Measurements from ENCODE around the gene USP44.

Gene USP44

GRCh38 chr12:95548539-95549391 is 2.5 kb downstream of the USP44 start:
- in situ Hi-C loops (cut with MboI; ENCODE audit: low sequenced_read_pairs), result no loop called here

DNA sequence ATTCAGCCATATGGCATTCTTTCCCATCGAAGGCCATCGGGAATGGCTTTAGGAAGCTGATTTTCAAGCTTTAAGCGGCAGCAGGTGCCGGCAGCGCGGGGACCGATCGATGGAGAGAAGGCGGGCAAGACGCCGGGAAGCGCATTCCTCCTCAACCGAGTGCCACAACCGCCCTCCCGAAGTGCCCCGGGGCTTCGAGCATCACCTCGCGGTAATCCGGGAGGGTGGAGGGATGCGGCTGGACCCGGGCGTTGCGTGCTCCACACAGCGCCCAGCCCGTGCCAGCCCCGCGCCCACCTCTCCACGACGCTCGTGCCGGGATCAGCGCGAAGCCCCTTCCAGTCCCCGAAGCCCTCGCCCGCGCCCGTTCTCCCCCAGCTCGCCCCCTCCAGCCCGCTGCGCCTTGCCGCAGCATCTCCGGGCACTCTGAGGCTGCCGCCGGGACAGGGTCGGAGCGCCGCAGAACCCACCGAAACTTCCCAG is 3.2 kb downstream of the USP44 start:
- in situ Hi-C loops (cut with MboI; ENCODE audit: low sequenced_read_pairs), result no loop called here

GRCh38 chr12:95547522-95548055 is 3.7 kb downstream of the USP44 start:
- in situ Hi-C loops (cut with MboI; ENCODE audit: low sequenced_read_pairs), result no loop called here

GRCh38 chr12:95546491-95546813 is 4.8 kb downstream of the USP44 start:
- in situ Hi-C loops (cut with MboI; ENCODE audit: low sequenced_read_pairs), result no loop called here

DNA sequence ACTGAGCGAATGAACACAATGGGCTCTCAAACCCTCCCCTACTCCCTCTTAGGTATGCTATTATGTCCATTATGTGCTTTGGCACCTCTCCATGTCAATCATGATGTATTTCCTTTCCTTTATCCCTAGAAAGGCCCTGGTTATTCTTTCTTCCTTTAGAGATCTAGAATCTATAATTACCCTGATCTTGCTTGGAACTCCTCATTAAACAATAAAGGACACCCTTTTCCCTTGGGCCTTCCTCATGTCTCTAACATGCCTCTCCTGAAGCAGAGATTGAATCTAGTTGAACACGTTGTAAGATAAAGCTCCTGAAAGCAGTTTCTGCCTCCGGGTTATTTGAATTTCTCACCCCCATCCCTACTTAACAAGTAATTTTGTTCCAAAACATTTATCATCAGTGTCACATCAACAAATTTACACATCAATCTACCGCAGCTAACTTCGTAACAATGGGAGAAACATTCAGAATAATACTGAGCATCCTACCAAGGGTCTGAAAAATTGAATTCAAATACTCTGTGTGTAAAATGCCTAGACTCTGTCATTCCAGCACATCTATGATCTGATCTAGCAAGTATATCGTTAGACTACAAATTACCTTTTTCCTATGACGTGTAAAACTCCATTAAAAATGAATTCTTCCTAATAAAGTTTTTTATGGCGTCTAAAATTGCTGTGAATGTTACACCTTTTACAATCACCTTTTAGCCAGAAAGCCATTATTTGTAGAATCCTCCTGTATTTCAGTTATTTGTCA is 5.4 kb downstream of the USP44 start:
- in situ Hi-C loops (cut with MboI; ENCODE audit: low sequenced_read_pairs), result no loop called here

DNA sequence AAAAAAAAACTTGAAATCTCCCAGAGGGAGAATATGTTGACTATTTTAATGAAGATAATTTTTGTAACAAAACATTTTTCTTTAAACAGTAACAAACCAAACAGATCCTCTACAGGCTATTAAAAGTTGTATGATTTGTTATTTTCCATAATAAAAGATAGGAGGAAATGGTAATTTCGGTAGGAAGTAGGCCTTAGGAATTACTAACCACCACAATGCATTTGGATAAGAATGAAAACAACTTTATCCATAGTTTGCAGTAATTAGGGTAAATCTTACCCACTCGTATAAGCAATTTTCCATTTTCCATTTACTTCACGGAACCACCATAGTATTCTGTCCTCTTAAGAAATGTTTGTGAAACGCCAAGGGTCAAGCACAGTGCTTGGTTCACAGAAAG is 6.0 kb downstream of the USP44 start:
- in situ Hi-C loops (cut with MboI; ENCODE audit: low sequenced_read_pairs), result no loop called here

- in situ Hi-C loops (cut with MboI; ENCODE audit: low sequenced_read_pairs), result no loop called here
Measured at GRCh38 chr12:95544756-95545155, 6.5 kb downstream of the USP44 start.

DNA sequence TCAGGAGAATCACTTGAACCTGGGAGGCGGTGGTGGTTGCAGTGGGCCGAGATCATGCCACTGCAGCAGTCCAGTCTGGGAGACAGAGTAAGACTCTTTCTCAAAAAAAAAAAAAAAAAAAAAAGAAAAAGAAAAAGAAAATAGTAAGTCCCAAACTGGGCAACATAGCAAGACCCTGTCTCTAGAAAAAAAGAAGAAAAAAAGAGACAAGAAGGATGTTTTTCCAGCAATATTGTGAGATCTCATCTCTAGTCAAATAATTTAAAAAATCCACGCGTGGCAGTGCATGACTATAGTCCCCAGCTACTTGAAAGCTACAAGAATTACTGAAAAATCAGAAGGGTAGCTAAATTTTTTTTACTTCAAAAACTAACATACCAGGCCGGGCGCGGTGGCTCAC is 8.0 kb downstream of the USP44 start:
- in situ Hi-C loops (cut with MboI; ENCODE audit: low sequenced_read_pairs), result no loop called here

DNA sequence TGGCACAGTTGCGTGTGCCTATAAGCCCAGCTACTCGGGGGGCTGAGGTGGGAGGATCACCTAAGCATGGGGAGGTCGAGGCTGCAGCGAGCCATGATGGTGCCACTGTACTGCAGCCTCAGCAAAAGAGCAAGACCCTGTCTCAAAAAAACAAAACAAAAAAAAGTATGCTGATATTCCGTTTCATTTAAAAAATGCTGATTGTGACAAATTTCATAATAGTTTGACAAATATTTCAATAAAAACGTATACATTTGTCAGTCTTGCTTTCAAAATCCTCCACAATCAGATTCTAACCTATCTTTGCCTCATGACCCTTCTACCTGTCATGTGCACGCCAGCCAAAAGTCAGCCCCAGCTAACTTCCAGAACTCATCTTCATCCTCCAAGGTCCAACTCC is 9.8 kb downstream of the USP44 start:
- in situ Hi-C loops (cut with MboI; ENCODE audit: low sequenced_read_pairs), result no loop called here

DNA sequence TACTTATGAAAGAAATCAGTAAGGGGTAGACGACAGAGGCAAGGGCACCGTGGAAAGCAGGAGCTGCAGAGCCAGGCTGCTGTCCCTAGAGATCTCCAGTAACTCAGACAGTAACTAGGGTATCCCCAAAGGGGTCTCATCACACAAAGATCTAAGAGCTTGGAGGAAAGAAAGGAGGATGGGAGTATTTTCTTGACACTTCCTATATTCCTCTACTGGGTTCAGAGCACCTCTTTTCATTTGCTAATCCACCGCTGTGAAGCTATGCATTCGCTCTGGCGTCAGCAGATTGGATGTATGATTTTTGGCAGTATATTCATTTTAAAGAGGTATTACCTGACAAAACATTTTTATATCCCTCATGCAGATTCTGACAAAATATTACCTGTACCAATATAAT is 12.6 kb downstream of the USP44 start:
- in situ Hi-C loops (cut with MboI; ENCODE audit: low sequenced_read_pairs), result loop anchor here (10.0 kb wide), 1 partner anchor 414 kb away; no protein-coding TSS in a partner anchor

DNA sequence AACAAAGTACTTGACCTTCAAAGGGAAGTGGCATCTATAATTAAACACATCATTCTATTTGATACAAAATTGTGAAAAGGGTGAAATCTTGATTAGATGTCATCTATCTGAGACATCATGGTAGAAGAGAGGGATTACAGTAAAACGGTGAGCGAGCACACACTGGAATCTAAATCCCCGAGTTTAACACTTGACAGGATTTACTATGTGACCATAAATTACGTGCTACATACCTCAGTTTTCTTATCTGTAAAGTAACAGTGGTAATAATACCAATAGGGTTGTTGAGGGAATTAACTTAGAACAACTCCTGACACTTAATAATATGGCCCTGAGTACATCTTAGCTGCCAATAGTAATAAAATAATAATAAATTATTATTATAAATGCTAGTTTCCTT is 13.3 kb downstream of the USP44 start:
- in situ Hi-C loops (cut with MboI; ENCODE audit: low sequenced_read_pairs), result loop anchor here (10.0 kb wide), 1 partner anchor 413 kb away; no protein-coding TSS in a partner anchor

GRCh38 chr12:95533985-95534384 is 17.3 kb downstream of the USP44 start:
- in situ Hi-C loops (cut with MboI; ENCODE audit: low sequenced_read_pairs), result loop anchor here (10.0 kb wide), 1 partner anchor 409 kb away; no protein-coding TSS in a partner anchor

DNA sequence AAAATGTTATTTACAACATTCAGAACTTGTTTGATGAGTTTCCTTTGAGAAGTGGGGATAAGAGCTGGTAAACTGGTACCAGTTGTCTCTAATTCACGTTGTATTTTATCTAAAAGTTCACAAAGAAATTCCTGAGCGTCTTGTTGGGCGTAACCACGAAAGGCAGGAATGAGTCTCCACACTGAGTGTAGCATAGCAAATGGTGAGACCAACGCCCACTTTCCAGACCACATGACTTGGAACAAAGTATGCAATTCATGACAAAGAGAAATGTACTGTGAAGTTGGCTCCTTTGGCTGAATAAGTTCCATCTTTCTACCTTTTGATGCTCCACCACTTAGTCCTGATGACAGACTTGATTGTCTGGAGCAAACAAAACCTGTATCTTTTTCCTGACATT is 18.4 kb downstream of the USP44 start:
- in situ Hi-C loops (cut with MboI; ENCODE audit: low sequenced_read_pairs), result loop anchor here (10.0 kb wide), 1 partner anchor 408 kb away; no protein-coding TSS in a partner anchor

GRCh38 chr12:95529693-95530225 is 21.5 kb downstream of the USP44 start:
- in situ Hi-C loops (cut with MboI; ENCODE audit: low sequenced_read_pairs), result loop anchor here (10.0 kb wide), 1 partner anchor 405 kb away; no protein-coding TSS in a partner anchor

- in situ Hi-C loops (cut with MboI; ENCODE audit: low sequenced_read_pairs), result no loop called here
Measured at GRCh38 chr12:95528431-95528830, 22.8 kb downstream of the USP44 start.

GRCh38 chr12:95522692-95523091 is 28.6 kb downstream of the USP44 start:
- in situ Hi-C loops (cut with MboI; ENCODE audit: low sequenced_read_pairs), result no loop called here

GRCh38 chr12:95520816-95521215 is 30.5 kb downstream of the USP44 start:
- in situ Hi-C loops (cut with MboI; ENCODE audit: low sequenced_read_pairs), result no loop called here

DNA sequence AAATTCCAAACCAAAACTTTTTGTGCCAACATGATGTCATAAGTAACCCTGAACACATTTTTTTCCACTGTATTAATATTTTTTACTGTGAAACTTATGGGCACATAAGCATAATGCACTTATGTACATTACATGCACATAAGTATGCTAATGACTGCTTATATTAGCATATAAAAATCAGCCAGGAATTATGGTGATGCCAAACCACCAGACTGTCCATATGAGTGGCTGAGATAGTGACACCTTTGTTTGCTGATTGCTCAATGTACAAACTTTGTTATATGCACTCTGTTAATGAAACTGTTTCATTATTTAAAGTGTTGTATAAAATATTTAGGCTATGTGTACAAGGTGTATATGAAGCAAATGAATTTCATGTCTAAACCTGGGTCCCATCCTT is 32.3 kb downstream of the USP44 start:
- in situ Hi-C loops (cut with MboI; ENCODE audit: low sequenced_read_pairs), result no loop called here

DNA sequence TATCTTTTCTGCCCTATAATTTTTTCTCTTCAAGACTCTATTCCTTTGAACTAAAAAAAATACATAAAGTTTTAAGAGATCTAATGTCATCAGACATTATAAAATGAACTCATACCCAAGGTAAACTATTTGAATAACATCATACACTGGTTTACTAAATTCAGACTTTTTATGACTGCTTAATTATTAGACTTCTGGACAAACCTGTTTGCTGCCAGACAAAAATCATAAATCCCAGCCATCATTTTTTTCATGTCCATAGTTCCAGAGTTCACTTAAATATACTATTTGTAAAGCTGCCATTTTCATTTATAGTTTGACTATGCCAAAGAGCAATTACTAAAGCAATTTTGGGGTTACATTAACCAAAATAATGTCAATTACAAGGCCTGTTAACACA is 34.0 kb downstream of the USP44 start:
- in situ Hi-C loops (cut with MboI; ENCODE audit: low sequenced_read_pairs), result no loop called here

DNA sequence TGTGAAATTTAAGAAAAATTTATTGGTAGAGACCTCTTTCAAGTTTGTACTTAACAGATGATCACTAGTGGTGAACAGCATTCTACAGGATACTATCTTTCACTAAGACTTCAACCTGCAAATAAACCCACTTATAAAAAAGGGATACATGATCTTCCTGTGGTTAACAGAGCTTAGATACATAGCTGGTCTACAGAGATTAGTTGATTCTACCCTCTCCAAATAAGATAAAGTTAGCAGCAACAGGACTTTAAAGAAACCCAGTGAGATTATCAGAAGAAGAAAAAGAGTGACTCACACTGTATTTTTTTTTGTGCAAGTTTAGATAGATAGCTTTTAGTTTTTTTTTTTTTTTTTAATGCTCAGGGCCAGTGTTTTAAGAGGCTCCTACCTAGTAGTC is 34.5 kb downstream of the USP44 start:
- in situ Hi-C loops (cut with MboI; ENCODE audit: low sequenced_read_pairs), result no loop called here

- in situ Hi-C loops (cut with MboI; ENCODE audit: low sequenced_read_pairs), result no loop called here
Measured at GRCh38 chr12:95515197-95515596, 36.1 kb downstream of the USP44 start.
